ENCODE data around the gene PLB1. TPM values are rescaled to one million over a fixed set of nuclear protein-coding genes. Genes with fewer than 3 reads are reported as not detected.

The PLB1 gene
- total and polyA plus RNA-seq, 7 experiments from 2014 or later: 0.47 to 6.4 (median 1.2) TPM

GRCh38 chr2:28652217-28652616 is 156.4 kb downstream of the PLB1 start:
- ChIA-PET POLR2A (no interaction called here), CTCF (no interaction called here)
- intact Hi-C loops (cut with micrococcal nuclease): no loop called here
- H3K36me3 ChIP-seq (ENCODE audit: control insufficient read depth in 2 of 3, insufficient read depth in 3 of 3, low read length in 3 of 3): no peaks in the 10 kb centered on the region
- H3K4me1 Mint-ChIP-seq: peaks cover under 1 to 29% (median 16%) of the 10 kb centered on the region in 7 donors
- DNase-seq (no peak), ATAC-seq (no peak)
- no peak overlapping the region for H3K27ac ChIP-seq (ENCODE audit: low read depth, low read length)
- H3K36me3 Mint-ChIP-seq: peaks cover 0 to 1% (median 0%) of the 10 kb centered on the region in 5 donors
- H3K9me3 Mint-ChIP-seq: no peaks in the 10 kb centered on the region
- H3K4me3 ChIP-seq (ENCODE audit: low read length): no peak overlapping the region
- H3K27me3 Mint-ChIP-seq: peaks cover 0 to 2% (median 0%) of the 10 kb centered on the region in 5 donors
- H3K27ac Mint-ChIP-seq: peak overlapping the region in 2 of 9 donors; percentile 26 to 53
- H3K4me1 ChIP-seq (ENCODE audit: control insufficient read depth in 2 of 2, insufficient read depth in 2 of 2, low read length in 2 of 2): peaks cover 0 to 1% of the 10 kb centered on the region in 2 donors
- no peaks in the 10 kb centered on the region for H3K9me3 ChIP-seq (ENCODE audit: control insufficient read depth in 2 of 3, low read length in 3 of 3)
- H3K4me3 Mint-ChIP-seq: no peak overlapping the region
- no peaks in the 10 kb centered on the region for H3K27me3 ChIP-seq (ENCODE audit: control insufficient read depth in 2 of 2, insufficient read depth in 2 of 2, low read length in 2 of 2)

- Histone ChIP-seq H3K9me3 (ENCODE audit: control insufficient read depth in 2 of 3, low read length in 3 of 3) (no peaks in the 10 kb centered on the region), H3K27ac (ENCODE audit: low read depth, low read length) (no peak overlapping the region), H3K36me3 (ENCODE audit: control insufficient read depth in 2 of 3, insufficient read depth in 3 of 3, low read length in 3 of 3) (no peaks in the 10 kb centered on the region), H3K4me1 (ENCODE audit: control insufficient read depth in 2 of 2, insufficient read depth in 2 of 2, low read length in 2 of 2) (peaks cover 0 to 10% of the 10 kb centered on the region in 2 donors), H3K27me3 (ENCODE audit: control insufficient read depth in 2 of 2, insufficient read depth in 2 of 2, low read length in 2 of 2) (no peaks in the 10 kb centered on the region), H3K4me3 (ENCODE audit: low read length) (no peak overlapping the region)
- intact Hi-C loops (cut with micrococcal nuclease): no loop called here
- peak overlapping the region in 1 of 9 donors; percentile 75 for H3K27ac Mint-ChIP-seq
- peaks cover 0 to 2% (median 0%) of the 10 kb centered on the region in 5 donors for H3K27me3 Mint-ChIP-seq
- DNase-seq (no peak), ATAC-seq (no peak)
- H3K4me3 Mint-ChIP-seq: no peak overlapping the region
- H3K4me1 Mint-ChIP-seq: peaks cover 3 to 38% (median 29%) of the 10 kb centered on the region in 7 donors
- CTCF ChIA-PET: interaction anchor here (0.8 kb wide), 1 partner anchor 29 kb away, joined by 3 read pairs; no protein-coding TSS in a partner anchor
- H3K36me3 Mint-ChIP-seq: peaks cover 0 to 5% (median 0%) of the 10 kb centered on the region in 5 donors
- POLR2A ChIA-PET: interaction anchor here (2.0 kb wide), 1 partner anchor 11 kb away, joined by 7 read pairs; no protein-coding TSS in a partner anchor
- H3K9me3 Mint-ChIP-seq: peaks cover 0 to 4% (median 0%) of the 10 kb centered on the region in 11 donors
Measured at GRCh38 chr2:28653892-28654662, 158.2 kb downstream of the PLB1 start.

GRCh38 chr2:28654663-28655320 is 158.9 kb downstream of the PLB1 start:
- DNase-seq (no peak), ATAC-seq (no peak)
- peak overlapping the region in 1 of 9 donors; percentile 75 for H3K27ac Mint-ChIP-seq

GRCh38 chr2:28656937-28657615 is 161.2 kb downstream of the PLB1 start:
- DNase-seq: peak in 2 of 9 donors; percentile 2 to 28
- peaks cover 0 to 5% (median 0%) of the 10 kb centered on the region in 5 donors for H3K36me3 Mint-ChIP-seq
- peaks cover 0 to 10% of the 10 kb centered on the region in 2 donors for H3K4me1 ChIP-seq (ENCODE audit: control insufficient read depth in 2 of 2, insufficient read depth in 2 of 2, low read length in 2 of 2)
- no peaks in the 10 kb centered on the region for H3K36me3 ChIP-seq (ENCODE audit: control insufficient read depth in 2 of 3, insufficient read depth in 3 of 3, low read length in 3 of 3)
- H3K4me1 Mint-ChIP-seq: peaks cover 7 to 38% (median 29%) of the 10 kb centered on the region in 7 donors
- peak overlapping the region in 6 of 9 donors; percentile 9 to 42 (median 16) for H3K27ac Mint-ChIP-seq
- H3K4me3 ChIP-seq (ENCODE audit: low read length): no peak overlapping the region
- no peak overlapping the region for H3K27ac ChIP-seq (ENCODE audit: low read depth, low read length)
- ATAC-seq: peak; percentile 6
- peaks cover 0 to 2% (median 0%) of the 10 kb centered on the region in 5 donors for H3K27me3 Mint-ChIP-seq
- peaks cover 0 to 4% (median 0%) of the 10 kb centered on the region in 11 donors for H3K9me3 Mint-ChIP-seq
- no peaks in the 10 kb centered on the region for H3K27me3 ChIP-seq (ENCODE audit: control insufficient read depth in 2 of 2, insufficient read depth in 2 of 2, low read length in 2 of 2)
- CTCF ChIA-PET: no interaction called here
- intact Hi-C loops (cut with micrococcal nuclease): no loop called here
- no peaks in the 10 kb centered on the region for H3K9me3 ChIP-seq (ENCODE audit: control insufficient read depth in 2 of 3, low read length in 3 of 3)
- peak overlapping the region in 4 of 10 donors; percentile 7 to 45 (median 40) for H3K4me3 Mint-ChIP-seq
- POLR2A ChIA-PET: no interaction called here

More at GRCh38 chr2:28654663-28655320, 158.9 kb downstream of the PLB1 start:
- Mint-ChIP-seq H3K36me3 (peaks cover 0 to 5% (median 0%) of the 10 kb centered on the region in 5 donors), H3K27me3 (peaks cover 0 to 2% (median 0%) of the 10 kb centered on the region in 5 donors), H3K4me1 (peaks cover 3 to 38% (median 29%) of the 10 kb centered on the region in 7 donors), H3K4me3 (no peak overlapping the region), H3K9me3 (peaks cover 0 to 4% (median 0%) of the 10 kb centered on the region in 11 donors)
- Histone ChIP-seq H3K4me1 (ENCODE audit: control insufficient read depth in 2 of 2, insufficient read depth in 2 of 2, low read length in 2 of 2) (peaks cover 0 to 10% of the 10 kb centered on the region in 2 donors), H3K36me3 (ENCODE audit: control insufficient read depth in 2 of 3, insufficient read depth in 3 of 3, low read length in 3 of 3) (no peaks in the 10 kb centered on the region), H3K9me3 (ENCODE audit: control insufficient read depth in 2 of 3, low read length in 3 of 3) (no peaks in the 10 kb centered on the region), H3K4me3 (ENCODE audit: low read length) (no peak overlapping the region), H3K27ac (ENCODE audit: low read depth, low read length) (no peak overlapping the region), H3K27me3 (ENCODE audit: control insufficient read depth in 2 of 2, insufficient read depth in 2 of 2, low read length in 2 of 2) (no peaks in the 10 kb centered on the region)
- ChIA-PET CTCF (interaction anchor here (1.2 kb wide), 1 partner anchor 60 kb away, joined by 6 read pairs; no protein-coding TSS in a partner anchor), POLR2A (interaction anchor here (1.4 to 2.0 kb wide), 2 partner anchors 11 to 61 kb away, joined by 3 to 7 read pairs; no protein-coding TSS in a partner anchor)
- intact Hi-C loops (cut with micrococcal nuclease): no loop called here

GRCh38 chr2:28658369-28658768 is 162.5 kb downstream of the PLB1 start:
- Mint-ChIP-seq H3K4me1 (peaks cover 10 to 38% (median 29%) of the 10 kb centered on the region in 7 donors), H3K27ac (peak overlapping the region in 1 of 9 donors; percentile 70), H3K9me3 (peaks cover 0 to 4% (median 0%) of the 10 kb centered on the region in 11 donors), H3K4me3 (no peak overlapping the region), H3K27me3 (no peaks in the 10 kb centered on the region), H3K36me3 (peaks cover 0 to 5% (median 0%) of the 10 kb centered on the region in 5 donors)
- H3K36me3 ChIP-seq (ENCODE audit: control insufficient read depth in 2 of 3, insufficient read depth in 3 of 3, low read length in 3 of 3): no peaks in the 10 kb centered on the region
- no peaks in the 10 kb centered on the region for H3K27me3 ChIP-seq (ENCODE audit: control insufficient read depth in 2 of 2, insufficient read depth in 2 of 2, low read length in 2 of 2)
- ChIA-PET CTCF (no interaction called here), POLR2A (interaction anchor here (0.6 kb wide), 1 partner anchor 11 kb away, joined by 3 read pairs; no protein-coding TSS in a partner anchor)
- H3K9me3 ChIP-seq (ENCODE audit: control insufficient read depth in 2 of 3, low read length in 3 of 3): no peaks in the 10 kb centered on the region
- no peak overlapping the region for H3K27ac ChIP-seq (ENCODE audit: low read depth, low read length)
- DNase-seq (no peak), ATAC-seq (no peak)
- no peak overlapping the region for H3K4me3 ChIP-seq (ENCODE audit: low read length)
- peaks cover 0 to 10% of the 10 kb centered on the region in 2 donors for H3K4me1 ChIP-seq (ENCODE audit: control insufficient read depth in 2 of 2, insufficient read depth in 2 of 2, low read length in 2 of 2)
- intact Hi-C loops (cut with micrococcal nuclease): no loop called here

- H3K27me3 ChIP-seq (ENCODE audit: control insufficient read depth in 2 of 2, insufficient read depth in 2 of 2, low read length in 2 of 2): no peaks in the 10 kb centered on the region
- peaks cover 10 to 38% (median 29%) of the 10 kb centered on the region in 7 donors for H3K4me1 Mint-ChIP-seq
- peaks cover 0 to 4% (median 0%) of the 10 kb centered on the region in 11 donors for H3K9me3 Mint-ChIP-seq
- no peak overlapping the region for H3K27ac Mint-ChIP-seq
- no peak overlapping the region for H3K4me3 ChIP-seq (ENCODE audit: low read length)
- CTCF ChIA-PET: no interaction called here
- POLR2A ChIA-PET: interaction anchor here (0.6 kb wide), 1 partner anchor 12 kb away, joined by 3 read pairs; no protein-coding TSS in a partner anchor
- no peaks in the 10 kb centered on the region for H3K36me3 ChIP-seq (ENCODE audit: control insufficient read depth in 2 of 3, insufficient read depth in 3 of 3, low read length in 3 of 3)
- H3K27ac ChIP-seq (ENCODE audit: low read depth, low read length): no peak overlapping the region
- H3K4me1 ChIP-seq (ENCODE audit: control insufficient read depth in 2 of 2, insufficient read depth in 2 of 2, low read length in 2 of 2): peaks cover 0 to 10% of the 10 kb centered on the region in 2 donors
- no peaks in the 10 kb centered on the region for H3K27me3 Mint-ChIP-seq
- no peak overlapping the region for H3K4me3 Mint-ChIP-seq
- intact Hi-C loops (cut with micrococcal nuclease): no loop called here
- ATAC-seq (no peak), DNase-seq (no peak)
- H3K36me3 Mint-ChIP-seq: peaks cover 0 to 5% (median 0%) of the 10 kb centered on the region in 5 donors
- H3K9me3 ChIP-seq (ENCODE audit: control insufficient read depth in 2 of 3, low read length in 3 of 3): no peaks in the 10 kb centered on the region
Measured at GRCh38 chr2:28659127-28659526, 163.3 kb downstream of the PLB1 start.

Measured in naive thymus-derived CD4-positive, alpha-beta T cell (primary cell).